Transverse colon (tissue), 4 donors: ENCODE measurements around the gene RBM5. TPM values are rescaled to one million over a fixed set of nuclear protein-coding genes. Genes with fewer than 3 reads are reported as not detected.

Experiments used
- DNase-seq: peaks from one replicate; pipeline ENCODE4 v3.0.0-alpha.2; 2019
- H3K27ac ChIP-seq, 4 donors: fragments of 200-600 bp; sonication (generic); 2 replicates each; pipeline ENCODE4 v1.5.1; 2016 to 2018; ENCODE audit warnings: inconsistent platforms in 4 of 4
- H3K27me3 ChIP-seq: fragments of 200-600 bp; sonication (generic); 2 replicates; pipeline ENCODE4 v1.5.1; 2017; ENCODE audit warnings: inconsistent platforms
- H3K36me3 ChIP-seq, 4 donors: fragments of 200-600 bp; sonication (generic); 2 replicates each; pipeline ENCODE4 v1.5.1; 2017 to 2019; ENCODE audit warnings: inconsistent platforms in 4 of 4
- H3K4me1 ChIP-seq, 4 donors: fragments of 200-600 bp; sonication (generic); 2 replicates each; pipeline ENCODE4 v1.5.1; 2017 to 2020; ENCODE audit warnings: inconsistent platforms in 4 of 4
- H3K4me3 ChIP-seq, 4 donors: fragments of 200-600 bp; sonication (generic); 1 replicate in 1 of 4; 2 replicates in 3 of 4; pipeline versions ENCODE4 v1.5.1 to v1.6.1; 2017 to 2019; ENCODE audit warnings: inconsistent platforms in 4 of 4
- H3K9me3 ChIP-seq, 2 donors: fragments of 200-600 bp; sonication (generic); 2 replicates each; pipeline ENCODE4 v1.5.1; 2017 to 2019; ENCODE audit warnings: inconsistent platforms in 2 of 2
- EP300 ChIP-seq: sonication (generic); formaldehyde crosslinking; IDR thresholded peaks from one replicate; pipeline ENCODE4 v1.6.1; 2017; ENCODE audit warnings: antibody characterized with exemption, low read depth
- POLR2A ChIP-seq: fragments of 450-650 bp; IDR thresholded peaks from one replicate; pipeline ENCODE4 v1.6.1; 2016; ENCODE audit warnings: antibody characterized with exemption, mild to moderate bottlenecking, moderate library complexity
- POLR2AphosphoS5 ChIP-seq, 3 donors: sonication (generic); formaldehyde crosslinking; IDR thresholded peaks; one replicate each; pipeline ENCODE4 v1.6.1; 2016; ENCODE audit warnings: antibody characterized with exemption in 3 of 3
- WGBS, 2 donors: methylation state at CpG; one replicate each; pipeline ENCODE4 v1.1.5; 2018; ENCODE audit warnings: low coverage in 1 of 2; 5-methylcytosine and 5-hydroxymethylcytosine counted together
- in situ Hi-C, 4 donors: fragments of 200-750 bp; cut with MboI; loops; one replicate each; pipeline versions ENCODE4 v1.15.0 to v1.15.1; 2017; ENCODE audit warnings: low sequenced_read_pairs in 3 of 4, low pct_ligation_motif_present in 1 of 4, low pct_unique_long_range_greater_than_20kb in 1 of 4
- intact Hi-C: fragments of 100-400 bp; cut with DNase I; formaldehyde crosslinking; loops from one replicate; pipeline ENCODE4 v1.15.1; 2023; ENCODE audit warnings: low total_unique reads
- total RNA-seq, 4 donors: library from RNA; depleted of rRNA; stranded (reverse); fragments of >200 nt; gene quantifications; one replicate each; pipeline ENCODE4 v1.1.0, GENCODE V29; 2016
- TF ChIP-seq, protein P1 (sequence below), 5 experiments: fragments of 200-600 bp in 3 of 5; fragments of 450-650 bp in 2 of 5; sonication (generic) in 3 of 5; IDR thresholded peaks; 1 replicate in 2 of 5; 2 replicates in 3 of 5; pipeline ENCODE4 v1.5.1; 2016 to 2017; ENCODE audit warnings: antibody characterized with exemption in 5 of 5, inconsistent platforms in 3 of 5, mild to moderate bottlenecking in 2 of 5, moderate library complexity in 1 of 5

The RBM5 gene
- total RNA-seq, 4 donors from 2014 or later, result 238 to 391 (median 304) TPM

DNA sequence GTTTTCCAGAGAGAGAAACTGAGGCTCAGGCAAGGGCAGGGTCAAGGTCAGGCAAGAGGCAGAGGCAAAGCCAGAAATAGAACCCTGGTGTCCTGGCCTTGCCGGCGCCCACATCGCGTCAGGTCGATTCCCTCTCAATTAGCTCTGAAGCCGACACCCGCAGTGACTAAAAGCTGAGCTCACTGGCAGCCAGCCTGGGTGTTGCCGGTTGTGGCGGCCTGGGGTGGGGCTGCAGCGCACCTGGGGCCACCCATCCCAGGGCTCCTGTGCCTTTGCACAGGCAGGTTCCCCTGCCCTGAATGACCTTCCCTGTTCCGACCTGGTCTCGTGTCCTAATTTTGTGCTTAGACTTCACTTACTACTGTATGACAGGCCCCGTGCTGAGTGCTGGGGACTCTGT, 72.6 kb downstream of the RBM5 start:
- no peaks in the 10 kb centered on the region for H3K9me3 ChIP-seq
- H3K27me3 ChIP-seq, result peaks cover 4% of the 10 kb centered on the region
- intact Hi-C loops, result no loop called here
- DNase-seq, result peak; percentile 84
- 39% methylated on average over 13 of the region's 13 CpGs; no CpG with 5 or more reads in 1 of the 2 donors for WGBS, 2 donors
- H3K4me3 ChIP-seq, result no peak overlapping the region
- peak overlapping the region; percentile 71 to 82 (median 80) for H3K27ac ChIP-seq
- in situ Hi-C loops, result no loop called here
- H3K36me3 ChIP-seq, result no peaks in the 10 kb centered on the region
- TF ChIP-seq POLR2A, result peak; percentile 29
- peak in 2 of 3 donors; percentile 31 to 59 for TF ChIP-seq POLR2AphosphoS5 (IDR thresholded peaks at IDR 0.05)
- TF ChIP-seq EP300, result no peak
- TF ChIP-seq, protein P1, sequence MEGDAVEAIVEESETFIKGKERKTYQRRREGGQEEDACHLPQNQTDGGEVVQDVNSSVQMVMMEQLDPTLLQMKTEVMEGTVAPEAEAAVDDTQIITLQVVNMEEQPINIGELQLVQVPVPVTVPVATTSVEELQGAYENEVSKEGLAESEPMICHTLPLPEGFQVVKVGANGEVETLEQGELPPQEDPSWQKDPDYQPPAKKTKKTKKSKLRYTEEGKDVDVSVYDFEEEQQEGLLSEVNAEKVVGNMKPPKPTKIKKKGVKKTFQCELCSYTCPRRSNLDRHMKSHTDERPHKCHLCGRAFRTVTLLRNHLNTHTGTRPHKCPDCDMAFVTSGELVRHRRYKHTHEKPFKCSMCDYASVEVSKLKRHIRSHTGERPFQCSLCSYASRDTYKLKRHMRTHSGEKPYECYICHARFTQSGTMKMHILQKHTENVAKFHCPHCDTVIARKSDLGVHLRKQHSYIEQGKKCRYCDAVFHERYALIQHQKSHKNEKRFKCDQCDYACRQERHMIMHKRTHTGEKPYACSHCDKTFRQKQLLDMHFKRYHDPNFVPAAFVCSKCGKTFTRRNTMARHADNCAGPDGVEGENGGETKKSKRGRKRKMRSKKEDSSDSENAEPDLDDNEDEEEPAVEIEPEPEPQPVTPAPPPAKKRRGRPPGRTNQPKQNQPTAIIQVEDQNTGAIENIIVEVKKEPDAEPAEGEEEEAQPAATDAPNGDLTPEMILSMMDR (IDR thresholded peaks at IDR 0.05), result no peak
- H3K4me1 ChIP-seq, result peaks cover 47 to 99% (median 71%) of the 10 kb centered on the region in 4 donors

DNA sequence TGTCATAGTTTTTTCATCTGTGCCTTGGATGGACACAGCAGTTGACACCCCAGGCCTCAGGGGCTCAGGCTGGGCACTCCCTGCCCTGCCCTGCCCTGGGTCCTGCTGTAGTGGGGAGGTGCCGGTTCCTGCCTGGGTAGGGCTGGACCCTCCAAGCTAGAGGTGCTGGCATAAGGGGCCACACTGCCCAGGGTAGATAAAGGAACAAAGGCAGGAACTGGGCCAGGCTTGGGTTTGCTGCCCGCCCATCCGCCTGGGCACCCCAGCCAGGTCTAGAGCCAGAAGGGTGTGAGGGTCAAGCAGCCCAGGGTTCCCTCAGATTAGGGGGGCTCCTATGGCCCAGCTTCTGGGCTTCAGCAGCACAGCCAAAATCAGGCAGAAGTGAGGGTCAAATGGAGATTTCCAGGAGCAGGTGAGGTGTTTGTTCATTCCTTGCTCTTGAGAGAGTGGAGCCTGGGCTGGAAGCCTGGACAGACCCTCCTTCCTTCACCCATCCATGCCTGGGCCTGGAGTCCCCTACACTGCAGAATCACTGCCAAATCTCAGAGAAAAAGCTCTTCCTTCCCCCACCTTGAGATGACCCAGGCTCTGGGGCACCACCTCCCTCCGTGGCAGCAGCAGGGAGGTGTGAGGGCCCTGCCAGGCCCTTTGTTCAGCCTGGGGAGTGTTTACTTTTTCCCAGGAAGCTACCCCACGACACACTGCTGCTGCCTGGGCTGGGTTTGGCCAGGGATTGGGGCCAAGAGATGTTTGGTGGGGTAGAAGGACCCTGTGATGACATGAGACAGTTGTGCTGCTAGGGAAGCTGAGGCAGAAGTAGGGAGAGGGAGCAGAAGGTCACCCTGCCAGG, 73.5 kb downstream of the RBM5 start:
- DNase-seq, result no peak
- in situ Hi-C loops (no loop called here), intact Hi-C loops (no loop called here)
- no peak for TF ChIP-seq EP300
- no peak for TF ChIP-seq POLR2A
- TF ChIP-seq, protein P1 (IDR thresholded peaks at IDR 0.05), result no peak
- TF ChIP-seq POLR2AphosphoS5 (IDR thresholded peaks at IDR 0.05), result no peak
- H3K4me3 ChIP-seq, result no peak overlapping the region
- no peaks in the 10 kb centered on the region for H3K36me3 ChIP-seq
- peak overlapping the region; percentile 71 to 82 (median 80) for H3K27ac ChIP-seq
- 66% methylated on average over 4 of the region's 5 CpGs; no CpG with 5 or more reads in 1 of the 2 donors for WGBS, 2 donors
- H3K4me1 ChIP-seq, result peaks cover 56 to 99% (median 73%) of the 10 kb centered on the region in 4 donors
- H3K27me3 ChIP-seq, result no peaks in the 10 kb centered on the region
- H3K9me3 ChIP-seq, result no peaks in the 10 kb centered on the region

DNA sequence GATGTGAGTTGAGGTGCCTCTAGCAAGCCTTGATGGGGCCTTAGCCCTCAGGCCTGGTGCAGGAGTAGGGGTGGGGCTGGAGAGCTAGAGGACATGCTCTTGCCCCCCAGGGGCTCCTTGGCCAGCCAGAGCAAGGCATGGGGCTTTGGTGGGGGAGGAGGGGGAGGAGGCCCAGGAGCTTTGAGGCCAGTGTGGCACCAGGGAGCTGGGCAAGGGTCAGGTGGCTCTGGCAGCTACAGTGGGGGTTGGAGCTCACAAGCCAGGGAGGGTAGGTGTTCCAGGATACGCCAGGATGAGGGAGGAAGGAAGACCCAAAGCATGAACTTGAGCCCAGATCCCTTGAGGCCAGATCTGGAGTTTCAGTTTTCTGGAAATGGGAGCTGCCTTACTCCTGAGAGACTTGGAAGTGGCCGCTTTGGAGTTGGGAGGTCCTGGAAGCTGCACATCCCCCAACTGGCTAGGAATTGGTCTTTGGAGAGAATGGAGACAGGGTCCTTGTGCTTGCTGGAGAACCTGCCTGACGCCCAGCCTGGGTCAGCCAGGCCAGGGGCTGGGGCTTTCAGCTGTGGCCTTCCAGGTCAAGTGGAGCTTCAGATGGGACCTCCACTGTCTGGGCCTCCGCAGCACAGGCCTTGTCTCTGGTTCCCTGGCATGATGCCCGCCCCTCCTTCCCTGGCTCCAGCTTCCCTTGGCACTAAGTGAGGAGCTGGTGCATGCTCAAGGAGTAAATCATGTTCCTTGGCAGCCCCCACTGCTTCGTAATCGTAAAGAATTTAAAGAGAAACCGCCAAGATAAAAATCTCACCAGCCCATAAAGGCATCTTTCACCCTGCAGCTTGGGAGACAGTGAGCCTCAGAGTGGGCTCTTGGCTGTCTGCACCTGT, 75.1 kb downstream of the RBM5 start:
- H3K27me3 ChIP-seq, result no peaks in the 10 kb centered on the region
- no peak overlapping the region for H3K4me3 ChIP-seq
- no peaks in the 10 kb centered on the region for H3K9me3 ChIP-seq
- peak; percentile 75 for DNase-seq
- intact Hi-C loops, result no loop called here
- WGBS, 2 donors, result 37% methylated on average over 8 of the region's 8 CpGs; no CpG with 5 or more reads in 1 of the 2 donors
- H3K27ac ChIP-seq, result peak overlapping the region; percentile 71 to 82 (median 80)
- peak in 2 of 3 donors; percentile 54 for TF ChIP-seq POLR2AphosphoS5 (IDR thresholded peaks at IDR 0.05)
- TF ChIP-seq EP300, result no peak
- TF ChIP-seq, protein P1 (IDR thresholded peaks at IDR 0.05), result no peak
- no peak for TF ChIP-seq POLR2A
- in situ Hi-C loops, result no loop called here
- peaks cover 59 to 100% (median 70%) of the 10 kb centered on the region in 4 donors for H3K4me1 ChIP-seq
- H3K36me3 ChIP-seq, result no peaks in the 10 kb centered on the region

DNA sequence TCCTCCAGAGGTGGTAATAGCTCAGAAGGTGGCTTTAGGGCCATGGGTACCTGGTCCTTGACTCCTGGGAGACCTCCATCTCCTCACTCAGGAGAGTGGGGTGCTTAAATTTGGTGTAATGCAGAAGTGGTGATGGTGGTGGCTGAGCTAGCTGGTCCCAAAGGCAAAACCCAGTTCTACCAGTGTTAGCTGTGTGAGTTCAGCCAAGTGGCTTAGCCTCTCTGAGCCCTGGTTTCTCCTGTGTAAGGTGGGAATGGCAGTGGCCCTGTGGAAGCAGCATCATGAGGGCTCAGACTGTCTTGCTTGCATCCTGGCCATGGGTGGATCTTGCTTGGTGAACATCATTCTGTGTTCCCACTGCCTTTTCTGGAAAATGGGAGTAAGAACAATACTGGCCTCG, 75.8 kb downstream of the RBM5 start:
- H3K4me3 ChIP-seq, result no peak overlapping the region
- no peaks in the 10 kb centered on the region for H3K27me3 ChIP-seq
- 46% methylated on average over 1 of the region's 1 CpG; no CpG with 5 or more reads in 1 of the 2 donors for WGBS, 2 donors
- peaks cover 59 to 99% (median 68%) of the 10 kb centered on the region in 4 donors for H3K4me1 ChIP-seq
- TF ChIP-seq, protein P1 (IDR thresholded peaks at IDR 0.05), result no peak
- TF ChIP-seq POLR2AphosphoS5 (IDR thresholded peaks at IDR 0.05) (no peak), POLR2A (no peak), EP300 (no peak)
- H3K36me3 ChIP-seq, result no peaks in the 10 kb centered on the region
- H3K9me3 ChIP-seq, result no peaks in the 10 kb centered on the region
- in situ Hi-C loops, result no loop called here
- intact Hi-C loops, result no loop called here
- no peak for DNase-seq
- peak overlapping the region; percentile 71 to 82 (median 80) for H3K27ac ChIP-seq
